Activated naive CD4-positive, alpha-beta T cell treated with anti-CD3 and anti-CD28 coated beads, Interleukin-2, amount 50 U/mL, for 72 hours (primary cell): ENCODE data around the gene DERL3. TPM values are rescaled to one million over a fixed set of nuclear protein-coding genes. Genes with fewer than 3 reads are reported as not detected.

Source experiments
- ATAC-seq, 2 donors: fragments of 150-1000 bp; cut with Tn5 transposase; 2 replicates each; pipeline ENCODE4 v1.10.0; 2021; ENCODE audit warnings: mild to moderate bottlenecking in 2 of 2, moderate library complexity in 2 of 2
- DNase-seq, 2 donors: peaks; one replicate each; pipeline ENCODE4 v3.0.0; 2021 to 2022; ENCODE audit warnings: low spot score in 2 of 2
- H3K27ac Mint-ChIP-seq, 2 donors: one replicate each; pipeline ENCODE4 v1.8.0; 2022; ENCODE audit warnings: mild to moderate bottlenecking in 2 of 2, mixed read lengths in 2 of 2
- H3K36me3 Mint-ChIP-seq, 2 donors: one replicate each; pipeline ENCODE4 v1.8.0; 2022; ENCODE audit warnings: mixed read lengths in 2 of 2
- H3K9me3 Mint-ChIP-seq, 2 donors: one replicate each; pipeline ENCODE4 v1.8.0; 2022; ENCODE audit warnings: mixed read lengths in 2 of 2
- total RNA-seq, 2 donors: library from RNA; stranded (reverse); gene quantifications; one replicate each; pipeline ENCODE4 v1.2.3, GENCODE V29; 2022

The DERL3 gene
- total RNA-seq, 2 donors from 2014 or later = 5.1 to 7.3 TPM

DNA sequence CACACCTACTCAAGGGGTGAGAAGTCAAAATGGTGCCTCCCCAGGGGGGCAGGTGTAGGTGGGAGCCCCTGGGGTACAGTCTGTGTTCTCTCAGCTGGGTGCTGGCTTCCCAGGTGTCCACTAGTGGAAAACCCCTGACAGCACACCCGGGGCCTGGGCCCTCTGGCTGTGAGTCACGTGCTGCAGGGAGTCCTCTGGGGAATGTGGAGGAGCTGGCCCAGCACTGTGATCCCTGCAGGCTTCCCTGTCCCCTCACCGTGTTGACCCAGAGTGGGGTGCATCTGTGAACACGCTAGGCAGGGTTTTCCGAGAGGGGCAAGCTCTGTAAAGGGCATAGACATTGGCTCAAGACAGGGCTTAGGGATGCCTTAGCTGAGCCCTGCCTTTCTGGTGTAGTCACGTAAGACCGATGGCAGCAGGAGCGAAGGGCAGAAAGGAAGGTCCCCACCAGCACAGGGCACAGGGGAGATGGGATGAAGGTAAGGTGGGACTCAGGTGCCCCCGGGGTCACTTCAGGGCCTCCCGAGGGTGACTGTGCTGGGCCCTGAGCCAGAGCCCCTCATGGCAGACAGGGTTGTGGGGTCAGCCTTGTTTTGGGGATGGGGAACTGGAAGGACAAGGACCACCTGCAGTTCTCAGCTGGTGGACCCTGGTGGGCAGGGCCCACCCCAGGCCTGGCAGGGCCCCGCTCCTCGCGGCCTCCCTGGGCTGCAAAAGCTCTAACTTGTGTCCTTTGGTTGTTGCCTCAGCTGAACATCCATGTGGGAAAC lies 14.1 kb downstream of the DERL3 start:
- ATAC-seq = no peak
- Mint-ChIP-seq H3K27ac (peak overlapping the region in 1 of 2 donors; percentile 87), H3K36me3 (no peaks in the 10 kb centered on the region), H3K9me3 (no peaks in the 10 kb centered on the region)
- no peak for DNase-seq

DNA sequence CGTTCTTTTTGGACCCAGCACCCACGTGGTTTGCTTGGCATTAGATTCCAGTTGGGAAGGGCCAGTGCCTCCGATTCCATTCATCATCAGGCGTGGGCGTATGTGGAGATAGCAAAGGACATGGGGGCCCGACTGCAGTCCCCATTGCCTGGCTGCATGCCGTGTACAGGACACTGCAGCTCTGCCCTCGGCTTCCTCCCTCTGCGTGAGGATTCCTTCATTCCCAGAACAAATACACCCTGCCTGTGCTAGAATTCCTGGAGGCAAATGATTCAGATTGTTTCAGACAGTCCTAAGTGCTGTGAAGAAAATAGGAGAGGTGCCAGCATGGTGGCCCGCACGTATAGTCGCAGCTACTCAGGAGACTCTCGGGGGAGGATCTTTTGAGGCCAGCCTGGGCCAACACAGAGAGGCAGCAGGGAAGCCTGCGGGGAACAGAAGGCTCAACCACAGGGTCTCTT lies 15.4 kb downstream of the DERL3 start:
- no peaks in the 10 kb centered on the region for H3K9me3 Mint-ChIP-seq
- no peak for DNase-seq
- peak overlapping the region; percentile 25 to 87 for H3K27ac Mint-ChIP-seq
- no peak for ATAC-seq
- no peaks in the 10 kb centered on the region for H3K36me3 Mint-ChIP-seq

DNA sequence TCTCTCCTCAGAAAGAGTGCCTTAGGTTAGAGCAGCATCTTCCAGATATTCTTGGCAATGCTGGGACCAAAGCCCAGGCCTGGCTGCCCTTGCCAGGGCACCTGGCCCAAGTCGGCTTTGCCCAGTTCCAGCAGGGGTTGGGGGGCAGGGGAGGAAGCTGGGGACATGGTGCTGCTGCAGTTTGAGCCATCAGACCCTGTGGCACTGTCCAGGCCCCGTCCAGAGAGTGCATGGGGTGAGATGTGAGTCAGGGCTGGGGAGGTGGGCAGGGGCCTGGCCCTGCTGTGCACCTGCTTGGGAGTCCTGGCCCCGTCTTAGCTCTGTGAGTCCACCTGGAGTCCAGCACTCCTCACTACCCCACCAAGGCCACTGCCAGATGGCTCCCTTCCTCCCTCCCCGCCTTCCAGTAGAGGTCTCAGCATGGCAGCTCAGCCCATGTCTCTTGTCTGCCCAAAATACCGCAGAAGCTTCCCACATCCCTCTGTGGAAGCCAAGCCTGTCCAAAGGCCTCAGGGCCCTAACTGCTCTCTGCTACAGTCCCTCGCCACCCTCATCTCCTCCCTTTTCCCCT lies 16.6 kb downstream of the DERL3 start:
- Mint-ChIP-seq H3K36me3 (peaks cover 0 to under 1% of the 10 kb centered on the region in 2 donors), H3K27ac (peak overlapping the region; percentile 69 to 87), H3K9me3 (no peaks in the 10 kb centered on the region)
- ATAC-seq (no peak), DNase-seq (no peak)

DNA sequence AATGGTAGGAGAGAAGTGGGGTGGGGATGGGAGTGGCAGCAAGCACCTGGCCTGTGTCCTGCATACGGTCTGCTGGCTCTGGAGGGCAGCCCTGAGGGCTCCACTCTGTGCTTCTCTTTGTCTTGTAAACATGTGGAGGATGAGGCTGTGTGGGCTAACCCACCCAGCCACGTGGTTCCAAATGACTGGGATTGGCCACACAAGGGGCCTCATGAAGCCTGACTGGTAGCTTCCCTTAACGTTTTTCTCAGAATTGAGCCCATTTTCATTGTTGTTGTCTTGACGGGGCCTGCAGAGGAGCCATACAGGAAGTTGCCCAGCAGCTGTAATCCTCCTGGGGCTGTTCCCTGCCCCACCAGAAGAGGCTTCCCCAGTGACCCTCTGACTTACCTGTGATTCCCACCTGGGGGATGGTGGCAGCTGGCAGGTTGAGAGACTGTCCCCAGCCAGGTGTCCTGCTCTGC lies 18.0 kb downstream of the DERL3 start:
- Mint-ChIP-seq H3K36me3 (peaks cover 0 to 15% of the 10 kb centered on the region in 2 donors), H3K27ac (peak overlapping the region; percentile 21 to 74), H3K9me3 (no peaks in the 10 kb centered on the region)
- DNase-seq = no peak
- peak in 1 of 2 donors; percentile 67 for ATAC-seq

- no peak for ATAC-seq
- DNase-seq = no peak
- peaks cover 0 to 17% of the 10 kb centered on the region in 2 donors for H3K36me3 Mint-ChIP-seq
- peak overlapping the region in 1 of 2 donors; percentile 44 for H3K27ac Mint-ChIP-seq
- no peaks in the 10 kb centered on the region for H3K9me3 Mint-ChIP-seq
Observed at GRCh38 chr22:23818541-23818940, 20.3 kb downstream of the DERL3 start.

DNA sequence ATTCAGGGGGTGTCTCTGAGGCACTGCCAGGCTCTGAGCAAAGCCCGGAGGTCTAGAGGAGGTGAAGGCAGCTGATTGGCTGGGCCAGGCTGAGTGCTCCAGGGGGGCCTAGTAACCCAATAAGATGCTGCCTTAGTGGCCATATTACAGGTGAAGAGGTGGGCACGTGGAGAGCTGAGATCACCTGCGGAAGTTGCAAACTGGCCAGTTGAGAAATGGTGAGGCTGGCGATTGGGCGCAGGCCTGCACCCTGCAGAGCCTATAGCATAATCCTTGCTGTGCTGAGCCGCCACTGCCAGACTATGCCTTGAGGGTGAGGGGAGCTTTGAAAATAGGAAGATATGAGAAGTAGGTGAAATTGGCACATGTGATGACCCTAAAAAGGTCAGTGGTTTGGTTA lies 21.7 kb downstream of the DERL3 start:
- H3K36me3 Mint-ChIP-seq = peaks cover 0 to 17% of the 10 kb centered on the region in 2 donors
- no peaks in the 10 kb centered on the region for H3K9me3 Mint-ChIP-seq
- no peak for ATAC-seq
- H3K27ac Mint-ChIP-seq = no peak overlapping the region
- no peak for DNase-seq

DNA sequence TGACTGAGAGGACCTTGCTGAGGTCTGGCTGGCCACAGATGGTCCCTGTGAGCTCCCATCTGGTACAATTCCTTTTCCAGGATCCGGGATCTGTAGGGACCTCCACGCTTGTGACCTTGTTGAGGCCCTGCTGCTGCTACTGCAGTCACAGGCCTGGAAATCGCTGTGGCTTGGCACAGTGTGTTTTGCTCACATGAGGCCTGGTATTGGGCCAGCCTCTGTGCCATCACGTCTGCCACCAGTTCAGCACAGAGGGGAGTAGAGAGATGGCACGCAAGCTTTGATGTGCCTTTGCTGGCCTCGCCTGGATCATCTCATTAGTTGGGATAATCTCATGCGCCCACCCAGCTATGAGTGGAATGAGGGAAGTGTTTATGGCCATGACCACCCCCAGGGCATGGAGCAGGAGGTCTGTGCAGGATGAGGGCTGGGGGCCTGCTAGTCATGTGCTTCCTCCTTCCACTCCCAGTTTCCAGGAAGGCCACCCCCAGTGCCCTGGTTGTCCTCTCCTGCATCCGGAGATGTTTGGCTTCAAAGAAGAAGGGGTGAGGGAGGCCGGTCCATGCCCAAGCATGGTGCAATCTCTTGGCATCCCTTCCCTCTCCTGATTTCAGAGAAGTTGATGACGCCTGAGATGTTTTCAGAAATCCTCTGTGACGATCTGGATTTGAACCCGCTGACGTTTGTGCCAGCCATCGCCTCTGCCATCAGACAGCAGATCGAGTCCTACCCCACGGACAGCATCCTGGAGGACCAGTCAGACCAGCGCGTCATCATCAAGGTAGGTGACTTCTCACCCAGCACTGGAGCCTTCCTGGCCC lies 22.4 kb downstream of the DERL3 start:
- H3K27ac Mint-ChIP-seq = peak overlapping the region in 1 of 2 donors; percentile 74
- DNase-seq = no peak
- H3K9me3 Mint-ChIP-seq = no peaks in the 10 kb centered on the region
- H3K36me3 Mint-ChIP-seq = peaks cover 0 to 20% of the 10 kb centered on the region in 2 donors
- ATAC-seq = no peak

DNA sequence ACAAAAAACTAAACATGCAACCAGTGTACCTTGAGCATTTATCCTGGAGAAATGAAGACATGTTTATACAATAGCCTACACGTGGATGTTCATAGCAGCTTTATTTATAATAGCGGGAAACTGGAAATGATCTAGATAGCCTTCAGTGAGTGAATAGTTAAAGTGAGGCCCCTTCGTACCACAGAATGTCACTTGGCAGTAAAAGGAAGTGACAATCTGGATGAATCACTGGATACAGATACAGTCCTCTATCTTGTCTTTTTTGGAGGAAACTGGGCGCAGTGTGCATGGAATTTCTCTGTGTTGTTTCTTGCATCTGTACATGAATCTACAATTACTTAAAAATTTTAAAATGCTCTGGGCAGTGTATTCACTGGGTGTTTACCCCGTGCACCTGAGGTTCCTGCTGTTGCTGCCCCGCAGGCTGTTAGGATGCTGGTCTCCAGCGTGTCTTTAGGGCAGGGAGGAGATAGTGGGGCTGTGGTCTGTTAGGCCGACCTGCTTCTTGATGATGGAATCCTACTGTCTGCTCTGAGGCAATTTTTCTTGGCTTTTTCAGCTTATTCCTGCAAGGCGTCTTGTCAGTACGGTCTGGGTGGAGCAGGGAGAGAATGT lies 23.2 kb downstream of the DERL3 start:
- no peak for ATAC-seq
- no peaks in the 10 kb centered on the region for H3K9me3 Mint-ChIP-seq
- DNase-seq = no peak

DNA sequence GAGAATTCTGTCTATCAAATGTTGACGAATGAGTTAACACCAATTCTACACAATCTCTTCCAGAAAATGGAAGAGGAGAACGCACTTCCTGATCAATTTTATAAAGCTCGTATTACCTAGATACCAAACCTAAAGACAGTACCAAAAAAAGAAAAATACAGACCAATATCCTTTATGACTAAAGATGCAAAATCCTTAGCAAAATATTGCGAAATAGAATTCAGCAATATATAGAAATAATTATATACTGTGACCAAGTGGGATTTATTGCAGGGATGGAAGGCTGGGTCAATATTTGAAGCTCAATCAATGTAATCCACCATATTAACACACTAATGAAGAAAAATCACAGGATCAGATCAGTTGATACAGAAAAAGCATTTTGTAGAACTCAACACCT lies 26.4 kb downstream of the DERL3 start:
- Mint-ChIP-seq H3K36me3 (peaks cover 0 to 21% of the 10 kb centered on the region in 2 donors), H3K27ac (peak overlapping the region in 1 of 2 donors; percentile 67), H3K9me3 (no peaks in the 10 kb centered on the region)
- no peak for DNase-seq
- ATAC-seq = no peak

More for the DNA sequence above, 23.2 kb downstream of the DERL3 start:
- Mint-ChIP-seq H3K36me3 (peaks cover 0 to 21% of the 10 kb centered on the region in 2 donors), H3K27ac (peak overlapping the region in 1 of 2 donors; percentile 74)

GRCh38 chr22:23806837-23807236 lies 32.0 kb downstream of the DERL3 start:
- peaks cover under 1 to 12% of the 10 kb centered on the region in 2 donors for H3K36me3 Mint-ChIP-seq
- H3K27ac Mint-ChIP-seq = peak overlapping the region in 1 of 2 donors; percentile 22
- H3K9me3 Mint-ChIP-seq = no peaks in the 10 kb centered on the region
- DNase-seq (no peak), ATAC-seq (no peak)

- Mint-ChIP-seq H3K36me3 (peaks cover 7 to 17% of the 10 kb centered on the region in 2 donors), H3K9me3 (no peaks in the 10 kb centered on the region), H3K27ac (peak overlapping the region in 1 of 2 donors; percentile 15)
- DNase-seq (no peak), ATAC-seq (no peak)
Observed at GRCh38 chr22:23804781-23805291, 34.0 kb downstream of the DERL3 start.

DNA sequence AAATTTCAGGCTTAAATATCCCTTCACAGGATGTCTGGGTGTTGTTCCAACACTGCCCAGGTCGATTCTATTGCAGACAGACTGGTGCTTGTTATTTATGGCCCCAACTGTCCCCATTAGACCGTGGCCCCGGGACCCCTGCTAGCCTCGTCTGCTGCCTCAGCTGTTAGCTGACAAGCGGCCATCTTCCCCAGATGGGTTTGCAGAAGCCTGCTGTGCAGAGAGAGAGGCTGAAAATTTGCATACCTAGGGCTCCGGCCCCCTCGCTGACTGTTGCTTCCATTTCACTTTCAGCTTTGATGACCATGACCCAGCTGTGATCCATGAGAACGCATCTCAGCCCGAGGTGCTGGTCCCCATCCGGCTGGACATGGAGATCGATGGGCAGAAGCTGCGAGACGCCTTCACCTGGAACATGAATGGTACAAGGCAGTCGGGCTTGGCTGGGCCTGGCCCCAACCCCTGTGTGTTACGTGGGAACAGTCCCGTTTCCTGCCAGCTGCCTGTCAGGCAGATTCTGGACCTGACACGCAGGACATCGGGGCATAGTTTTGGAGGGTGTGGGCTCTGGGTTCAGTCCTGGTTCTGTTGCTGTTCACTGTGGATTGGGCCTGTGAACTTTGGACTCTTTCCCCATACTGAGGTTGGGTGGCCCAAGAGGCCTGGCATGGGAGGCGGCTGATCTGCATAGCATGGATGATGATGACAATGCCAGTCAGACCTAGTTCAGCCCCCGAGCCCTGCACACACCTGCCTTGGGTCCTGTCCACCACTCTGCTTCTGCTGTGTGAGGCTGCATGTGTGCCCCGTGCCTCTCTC lies 35.6 kb downstream of the DERL3 start:
- ATAC-seq = no peak
- Mint-ChIP-seq H3K27ac (no peak overlapping the region), H3K36me3 (peaks cover 7 to 17% of the 10 kb centered on the region in 2 donors), H3K9me3 (no peaks in the 10 kb centered on the region)
- DNase-seq = no peak

GRCh38 chr22:23801886-23802377 lies 36.9 kb downstream of the DERL3 start:
- H3K27ac Mint-ChIP-seq = peak overlapping the region; percentile 18 to 34

DNA sequence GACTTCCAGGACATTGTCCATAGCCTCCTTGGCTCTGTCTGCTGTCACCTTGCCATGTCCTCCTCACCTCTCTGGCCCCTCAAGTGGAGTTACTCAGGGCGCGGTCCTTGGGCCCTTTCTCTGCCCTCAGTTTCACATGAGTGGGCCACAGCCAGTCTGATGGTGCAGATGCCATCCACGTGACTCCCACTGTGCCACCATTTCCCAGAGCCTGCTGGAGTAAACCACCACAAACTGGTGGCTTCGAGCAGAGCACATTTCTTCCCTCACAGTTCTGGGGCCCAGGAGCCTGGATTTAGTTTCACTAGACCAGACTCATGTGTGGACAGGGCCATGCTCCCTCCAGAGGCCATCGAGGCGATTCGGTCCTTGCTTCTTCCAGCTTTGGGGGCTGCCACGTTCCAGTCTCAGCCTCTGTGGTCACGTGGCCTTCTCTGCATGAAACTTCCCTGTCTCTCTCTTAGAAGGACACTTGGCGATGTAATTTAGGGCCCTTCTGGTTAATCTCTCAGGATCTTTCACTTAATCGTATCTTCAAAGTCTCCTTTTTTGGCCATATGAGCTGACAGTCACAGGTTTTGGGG lies 37.5 kb downstream of the DERL3 start:
- no peak for DNase-seq
- Mint-ChIP-seq H3K36me3 (peaks cover 7 to 21% of the 10 kb centered on the region in 2 donors), H3K9me3 (no peaks in the 10 kb centered on the region), H3K27ac (peak overlapping the region; percentile 24 to 59)
- ATAC-seq = no peak

More at GRCh38 chr22:23801886-23802377, 36.9 kb downstream of the DERL3 start:
- Mint-ChIP-seq H3K36me3 (peaks cover 7 to 17% of the 10 kb centered on the region in 2 donors), H3K9me3 (no peaks in the 10 kb centered on the region)
- no peak for ATAC-seq
- no peak for DNase-seq
